Mesendoderm (in vitro differentiated cells): ENCODE measurements around the gene ENTPD1.

Experiments
- DNase-seq: peaks from one replicate; pipeline ENCODE4 v3.0.0; 2013
- H2AK5ac ChIP-seq: 2 replicates; pipeline ENCODE4 v1.6.1; 2013; ENCODE audit warnings: low read length, inconsistent platforms
- H2BK120ac ChIP-seq: 2 replicates; pipeline ENCODE4 v1.6.1; 2013; ENCODE audit warnings: low read depth, mild to moderate bottlenecking, low read length, moderate library complexity, mixed read lengths
- H2BK15ac ChIP-seq: replicated peaks from 2 replicates; pipeline ENCODE4 v1.6.1; 2013; ENCODE audit warnings: low read depth, mild to moderate bottlenecking, moderate library complexity
- H2BK5ac ChIP-seq: 2 replicates; pipeline ENCODE4 v1.6.1; 2013; ENCODE audit warnings: low read length, inconsistent platforms
- H3K18ac ChIP-seq: 2 replicates; pipeline ENCODE4 v1.6.1; 2013; ENCODE audit warnings: mild to moderate bottlenecking, low read length, mixed read lengths
- H3K23ac ChIP-seq: one replicate; pipeline ENCODE4 v1.6.1; 2013; ENCODE audit warnings: low read length
- H3K27ac ChIP-seq: 2 replicates; pipeline ENCODE4 v1.5.1; 2013; ENCODE audit warnings: low read depth, mild to moderate bottlenecking, inconsistent platforms, low read length, moderate library complexity
- H3K27me3 ChIP-seq: 2 replicates; pipeline ENCODE4 v1.6.1; 2013; ENCODE audit warnings: low read length, control low read depth, mild to moderate bottlenecking, inconsistent platforms; ENCODE audit not compliant: insufficient read depth, poor library complexity
- H3K36me3 ChIP-seq: 2 replicates; pipeline ENCODE4 v1.6.1; 2013; ENCODE audit warnings: low read length, inconsistent platforms; ENCODE audit not compliant: control insufficient read depth, insufficient read depth
- H3K4ac ChIP-seq: one replicate; pipeline ENCODE4 v1.6.1; 2013; ENCODE audit warnings: low read depth, mild to moderate bottlenecking, low read length, moderate library complexity
- H3K4me1 ChIP-seq: 2 replicates; pipeline ENCODE4 v1.6.1; 2013; ENCODE audit warnings: low read depth, low read length, inconsistent platforms; ENCODE audit not compliant: control insufficient read depth
- H3K4me2 ChIP-seq: 2 replicates; pipeline ENCODE4 v1.6.1; 2013; ENCODE audit warnings: low read length
- H3K4me3 ChIP-seq: 2 replicates; pipeline ENCODE4 v1.5.1; 2013; ENCODE audit warnings: mild to moderate bottlenecking, low read length
- H3K56ac ChIP-seq: one replicate; pipeline ENCODE4 v1.6.1; 2013; ENCODE audit warnings: low read length
- H3K79me1 ChIP-seq: 2 replicates; pipeline ENCODE4 v1.6.1; 2013; ENCODE audit warnings: low read length, inconsistent platforms
- H3K79me2 ChIP-seq: 2 replicates; pipeline ENCODE4 v1.6.1; 2013; ENCODE audit warnings: mild to moderate bottlenecking, low read length; ENCODE audit not compliant: control insufficient read depth, insufficient read depth
- H3K9ac ChIP-seq: 2 replicates; pipeline ENCODE4 v1.6.1; 2013; ENCODE audit warnings: low read length, inconsistent platforms
- H4K5ac ChIP-seq: one replicate; pipeline ENCODE4 v1.6.1; 2013; ENCODE audit warnings: low read length
- H4K8ac ChIP-seq: one replicate; pipeline ENCODE4 v1.6.1; 2013; ENCODE audit warnings: low read depth, mild to moderate bottlenecking, control low read depth, low read length, moderate library complexity
- WGBS: extraction: QIAGEN DNeasy Blood & Tissue Kit; methylation state at CpG from one replicate; pipeline ENCODE4 v1.1.7; 2013; ENCODE audit warnings: low lambda C conversion rate, missing lambda C conversion rate; ENCODE audit not compliant: insufficient coverage; ENCODE audit errors: extremely low coverage; 5-methylcytosine and 5-hydroxymethylcytosine counted together

The ENTPD1 gene

DNA sequence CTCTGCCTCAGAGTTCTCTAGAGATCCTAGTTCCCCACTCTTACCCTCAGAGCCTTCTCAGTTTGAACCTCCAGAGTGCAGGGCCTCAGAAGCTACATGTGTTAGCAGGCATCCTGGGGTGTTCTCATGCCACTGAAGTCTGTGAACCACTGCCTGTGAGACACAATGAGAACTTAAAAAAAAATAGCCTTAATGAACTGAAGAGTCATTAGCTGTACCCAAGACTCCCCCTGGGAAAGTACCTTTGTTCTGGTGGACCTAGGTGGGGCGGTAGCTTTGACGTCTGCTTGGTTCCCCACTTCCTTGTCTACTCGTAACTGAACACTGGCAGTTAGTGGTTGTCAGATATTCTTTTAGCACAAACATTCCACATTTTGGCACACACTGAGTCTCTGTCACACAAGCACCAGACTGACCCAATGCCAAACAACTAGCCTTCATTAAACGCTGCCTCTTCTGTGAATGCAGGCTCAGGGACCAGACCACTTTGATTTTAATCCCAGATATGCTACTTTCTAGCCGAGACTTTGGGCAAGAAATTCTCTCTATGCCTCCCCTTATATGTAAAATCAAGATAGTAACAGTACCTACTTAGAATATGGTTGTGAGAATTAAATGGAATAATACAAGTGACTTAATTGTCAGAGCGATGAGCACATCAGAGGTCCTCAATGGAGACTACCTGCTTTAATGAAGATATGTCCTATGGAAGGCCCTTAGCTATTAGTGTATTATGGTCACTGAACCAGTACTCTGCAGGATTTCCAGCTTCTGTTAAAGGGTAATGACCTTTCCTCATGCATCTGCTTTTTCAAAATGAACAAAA lies 76.5 kb downstream of the ENTPD1 start:
- Histone ChIP-seq H2BK120ac (no peak overlapping the region), H3K27ac (no peak overlapping the region), H3K56ac (no peak overlapping the region), H4K5ac (no peak overlapping the region), H3K79me1 (no peaks in the 10 kb centered on the region), H3K4ac (no peak overlapping the region), H3K4me2 (no peak overlapping the region), H3K27me3 (no peaks in the 10 kb centered on the region), H2AK5ac (no peak overlapping the region), H3K23ac (no peak overlapping the region), H2BK15ac (no peak overlapping the region), H3K4me1 (no peaks in the 10 kb centered on the region), H3K9ac (no peak overlapping the region), H3K36me3 (no peaks in the 10 kb centered on the region), H4K8ac (no peak overlapping the region), H2BK5ac (no peak overlapping the region), H3K79me2 (no peaks in the 10 kb centered on the region), H3K4me3 (no peak overlapping the region), H3K18ac (no peak overlapping the region)
- DNase-seq, result no peak
- no CpG with 5 or more reads among the region's 6 CpGs for WGBS

DNA sequence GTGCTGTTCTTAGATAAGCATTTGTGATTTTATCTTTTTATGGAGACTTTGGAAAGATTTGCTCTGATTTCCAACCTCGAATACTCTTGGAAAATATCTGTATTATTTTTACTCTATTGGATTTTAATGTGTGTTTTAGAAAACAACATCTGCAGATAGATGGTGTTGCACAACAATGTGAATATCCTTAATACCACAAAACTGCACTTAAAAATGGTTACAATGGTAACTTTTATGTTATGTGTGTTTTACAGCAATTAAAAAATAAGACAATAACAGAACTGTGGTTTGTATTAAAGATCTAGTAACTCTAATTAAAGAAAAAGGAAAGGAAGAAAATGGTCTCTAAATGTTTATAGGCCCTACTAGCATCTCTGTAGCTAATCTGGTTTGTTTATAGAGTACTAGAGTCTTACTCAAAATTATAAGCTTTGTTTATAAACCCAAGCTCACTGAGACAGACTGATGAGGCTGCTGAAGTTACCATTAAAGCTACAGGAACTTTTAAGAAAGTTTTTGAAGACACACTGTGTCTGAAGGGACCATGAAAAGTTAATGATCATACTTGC lies 77.2 kb downstream of the ENTPD1 start:
- Histone ChIP-seq H2AK5ac (no peak overlapping the region), H3K23ac (no peak overlapping the region), H2BK5ac (no peak overlapping the region), H3K79me1 (no peaks in the 10 kb centered on the region), H3K56ac (no peak overlapping the region), H3K4me1 (no peaks in the 10 kb centered on the region), H2BK120ac (no peak overlapping the region), H3K9ac (no peak overlapping the region), H4K8ac (no peak overlapping the region), H3K4ac (no peak overlapping the region), H3K27ac (no peak overlapping the region), H3K79me2 (no peaks in the 10 kb centered on the region), H3K4me2 (no peak overlapping the region), H4K5ac (no peak overlapping the region), H2BK15ac (no peak overlapping the region), H3K4me3 (no peak overlapping the region), H3K18ac (no peak overlapping the region), H3K36me3 (no peaks in the 10 kb centered on the region), H3K27me3 (no peaks in the 10 kb centered on the region)
- DNase-seq, result no peak
- no CpG with 5 or more reads among the region's 1 CpG for WGBS

GRCh38 chr10:95834406-95834805 lies 78.4 kb downstream of the ENTPD1 start:
- H2BK5ac ChIP-seq, result no peak overlapping the region
- WGBS, result no CpG with 5 or more reads among the region's 3 CpGs
- H3K4me2 ChIP-seq, result no peak overlapping the region

DNA sequence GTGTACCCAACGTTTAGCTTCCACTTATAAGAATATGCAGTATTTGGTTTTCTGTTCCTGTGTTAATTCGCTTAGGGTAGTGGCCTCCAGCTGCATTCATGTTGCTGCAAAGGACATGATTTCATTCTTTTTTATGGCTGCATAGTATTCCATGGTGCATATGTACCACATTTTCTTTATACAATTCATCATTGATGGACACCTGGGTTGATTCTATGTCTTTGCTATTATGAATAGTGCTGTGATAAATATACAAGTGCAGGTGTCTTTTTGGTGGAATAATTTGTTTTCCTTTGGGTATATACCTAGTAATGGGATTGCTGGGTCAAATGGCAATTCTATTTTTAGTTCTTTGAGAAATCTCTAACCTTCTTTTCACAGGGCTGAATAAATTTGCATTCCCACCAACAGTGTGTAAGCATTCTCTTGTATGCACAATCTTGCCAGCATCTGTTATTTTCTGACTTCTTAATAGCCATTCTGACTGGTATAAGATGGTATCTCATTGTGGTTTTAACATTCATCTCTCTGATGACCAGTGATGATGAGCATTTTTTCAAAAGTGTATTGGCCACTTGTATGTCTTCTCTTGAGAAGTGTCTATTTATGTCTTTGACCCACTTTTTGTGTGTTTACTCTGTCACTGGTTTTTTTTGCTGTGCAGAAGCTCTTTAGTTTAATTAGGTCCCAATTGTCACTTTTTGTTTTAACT lies 79.3 kb downstream of the ENTPD1 start:
- Histone ChIP-seq H3K23ac (no peak overlapping the region), H2AK5ac (no peak overlapping the region), H3K4me2 (no peak overlapping the region), H3K27ac (no peak overlapping the region), H4K8ac (no peak overlapping the region), H3K56ac (no peak overlapping the region), H2BK120ac (no peak overlapping the region), H3K79me2 (no peaks in the 10 kb centered on the region), H3K27me3 (no peaks in the 10 kb centered on the region), H2BK15ac (no peak overlapping the region), H3K18ac (no peak overlapping the region), H3K9ac (no peak overlapping the region), H3K4me3 (no peak overlapping the region), H3K4ac (no peak overlapping the region), H3K4me1 (no peaks in the 10 kb centered on the region), H3K79me1 (no peaks in the 10 kb centered on the region), H3K36me3 (no peaks in the 10 kb centered on the region), H4K5ac (no peak overlapping the region), H2BK5ac (no peak overlapping the region)
- no peak for DNase-seq
- WGBS, result no CpG with 5 or more reads among the region's 2 CpGs

More at GRCh38 chr10:95834406-95834805, 78.4 kb downstream of the ENTPD1 start:
- Histone ChIP-seq H3K9ac (no peak overlapping the region), H3K4ac (no peak overlapping the region), H3K79me1 (no peaks in the 10 kb centered on the region), H3K79me2 (no peaks in the 10 kb centered on the region), H3K56ac (no peak overlapping the region), H4K5ac (no peak overlapping the region), H4K8ac (no peak overlapping the region), H3K23ac (no peak overlapping the region), H2BK15ac (no peak overlapping the region), H3K27ac (no peak overlapping the region), H2AK5ac (no peak overlapping the region), H3K36me3 (no peaks in the 10 kb centered on the region), H3K27me3 (no peaks in the 10 kb centered on the region), H3K18ac (no peak overlapping the region), H3K4me3 (no peak overlapping the region), H2BK120ac (no peak overlapping the region), H3K4me1 (no peaks in the 10 kb centered on the region)
- DNase-seq, result no peak

DNA sequence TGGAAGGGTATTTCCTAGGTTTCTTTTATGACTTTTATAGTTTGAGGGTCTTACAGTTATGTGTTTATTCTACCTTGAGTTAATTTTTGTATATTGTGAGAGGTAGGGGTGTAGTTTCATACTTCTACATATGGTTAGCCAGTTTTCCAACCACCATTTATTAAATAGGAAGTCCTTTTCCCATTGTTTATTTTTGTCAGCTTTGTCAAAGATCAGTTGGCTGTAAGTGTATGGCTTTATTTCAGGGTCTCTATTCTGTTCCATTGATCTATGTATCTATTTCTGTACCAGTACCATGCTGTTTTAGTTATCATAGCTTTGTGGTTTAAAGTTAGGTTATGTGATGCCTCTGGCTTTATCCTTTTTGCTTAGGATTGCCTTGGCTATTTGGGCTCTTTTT lies 79.9 kb downstream of the ENTPD1 start:
- H3K79me1 ChIP-seq, result no peaks in the 10 kb centered on the region
- H3K23ac ChIP-seq, result no peak overlapping the region
- no peak for DNase-seq
- no peak overlapping the region for H3K27ac ChIP-seq
- no peak overlapping the region for H3K4me2 ChIP-seq
- H3K4me3 ChIP-seq, result no peak overlapping the region
- H3K18ac ChIP-seq, result no peak overlapping the region
- no peak overlapping the region for H3K56ac ChIP-seq
- H3K4me1 ChIP-seq, result no peaks in the 10 kb centered on the region
- no peak overlapping the region for H2BK15ac ChIP-seq
- H3K4ac ChIP-seq, result no peak overlapping the region
- no peaks in the 10 kb centered on the region for H3K79me2 ChIP-seq
- no peak overlapping the region for H3K9ac ChIP-seq
- no peak overlapping the region for H2BK120ac ChIP-seq
- H3K36me3 ChIP-seq, result no peaks in the 10 kb centered on the region
- H3K27me3 ChIP-seq, result no peaks in the 10 kb centered on the region
- no peak overlapping the region for H2AK5ac ChIP-seq
- no peak overlapping the region for H2BK5ac ChIP-seq
- no peak overlapping the region for H4K5ac ChIP-seq
- no peak overlapping the region for H4K8ac ChIP-seq
